GM23248 (cell line): ENCODE measurements around the gene RAB8A. TPM values are rescaled to one million over a fixed set of nuclear protein-coding genes. Genes with fewer than 3 reads are reported as not detected.
A peak's percentile ranks its signal among the peaks of the same experiment; 100 is the strongest.

Experiments used
- DNase-seq: peaks from one replicate; pipeline ENCODE4 v3.0.0-alpha.2; 2015
- H2AFZ ChIP-seq: fragments of 200-600 bp; sonication (generic); 2 replicates; pipeline ENCODE4 v1.6.1; 2016; ENCODE audit warnings: antibody characterized with exemption
- H3F3A ChIP-seq: fragments of 200-600 bp; sonication (generic); 2 replicates; pipeline ENCODE4 v1.6.1; 2016; ENCODE audit warnings: mild to moderate bottlenecking, antibody characterized with exemption, mixed run types; ENCODE audit not compliant: insufficient read depth
- H3K27ac ChIP-seq: fragments of 200-600 bp; sonication (generic); 2 replicates; pipeline ENCODE4 v1.5.1; 2016; ENCODE audit warnings: mild to moderate bottlenecking
- H3K27me3 ChIP-seq: fragments of 200-600 bp; sonication (generic); replicated peaks from 2 replicates; pipeline ENCODE4 v1.6.1; 2016; ENCODE audit warnings: mild to moderate bottlenecking; ENCODE audit not compliant: insufficient read depth
- H3K36me3 ChIP-seq: fragments of 200-600 bp; sonication (generic); 2 replicates; pipeline ENCODE4 v1.6.1; 2016; ENCODE audit warnings: low read depth, mild to moderate bottlenecking
- H3K4me1 ChIP-seq: fragments of 200-600 bp; sonication (generic); 2 replicates; pipeline ENCODE4 v1.6.1; 2016; ENCODE audit warnings: mild to moderate bottlenecking; ENCODE audit not compliant: insufficient read depth
- H3K4me2 ChIP-seq: fragments of 200-600 bp; sonication (generic); one replicate; pipeline ENCODE4 v1.6.1; 2016; ENCODE audit warnings: mild to moderate bottlenecking; ENCODE audit not compliant: unreplicated experiment
- H3K4me3 ChIP-seq: fragments of 200-600 bp; sonication (generic); 2 replicates; pipeline ENCODE4 v1.5.1; 2016; ENCODE audit warnings: mild to moderate bottlenecking
- H3K79me2 ChIP-seq: fragments of 200-600 bp; sonication (generic); 2 replicates; pipeline ENCODE4 v1.6.1; 2016; ENCODE audit warnings: mild to moderate bottlenecking; ENCODE audit not compliant: insufficient read depth
- H3K9ac ChIP-seq: fragments of 200-600 bp; sonication (generic); 2 replicates; pipeline ENCODE4 v1.6.1; 2016; ENCODE audit warnings: mild to moderate bottlenecking
- H3K9me2 ChIP-seq: fragments of 200-600 bp; sonication (generic); 2 replicates; pipeline ENCODE4 v1.6.1; 2016; ENCODE audit warnings: mixed run types, mild to moderate bottlenecking, moderate library complexity; ENCODE audit not compliant: insufficient read depth
- H3K9me3 ChIP-seq: fragments of 200-600 bp; sonication (generic); one replicate; pipeline ENCODE4 v1.6.1; 2017; ENCODE audit warnings: low read depth
- H4K20me1 ChIP-seq: fragments of 200-600 bp; sonication (generic); 2 replicates; pipeline ENCODE4 v1.6.0; 2016; ENCODE audit not compliant: insufficient read depth
- EZH2 ChIP-seq: fragments of 200-600 bp; sonication (generic); IDR thresholded peaks from 2 replicates; pipeline ENCODE4 v1.6.1; 2018; ENCODE audit warnings: antibody characterized with exemption, mild to moderate bottlenecking; ENCODE audit not compliant: insufficient read depth, poor library complexity, severe bottlenecking
- EZH2phosphoT487 ChIP-seq: fragments of 200-600 bp; sonication (generic); IDR thresholded peaks from 2 replicates; pipeline ENCODE4 v1.6.1; 2018; ENCODE audit warnings: antibody characterized with exemption, moderate library complexity, mild to moderate bottlenecking, low read depth; ENCODE audit not compliant: insufficient read depth
- WGBS, 2 experiments: methylation state at CpG; one replicate each; pipeline ENCODE4 v1.1.6; 2015 to 2017; ENCODE audit warnings: low lambda C conversion rate in 2 of 2, low coverage in 1 of 2; ENCODE audit errors: missing lambda C conversion rate in 2 of 2; 5-methylcytosine and 5-hydroxymethylcytosine counted together
- in situ Hi-C: fragments of 300-500 bp; cut with MboI; formaldehyde crosslinking; loops from 2 replicates; pipeline ENCODE4 v1.15.0; 2020
- polyA plus RNA-seq: library from polyadenylated mRNA; unstranded; fragments of >200 nt; fragmentation: Nextera tagmentation; extraction: Ambion mirVana; gene quantifications from 2 replicates; pipeline ENCODE4 v1.2.1, GENCODE V29; 2016
- total RNA-seq: library from RNA; depleted of rRNA; stranded (reverse); fragments of >200 nt; shearing (Covaris generic); gene quantifications from 2 replicates; pipeline ENCODE4 v1.2.3, GENCODE V29; 2014

RAB8A gene
- total and polyA plus RNA-seq, 2 experiments from 2014 or later = 42.6 to 112 TPM

GRCh38 chr19:16127080-16127479, 15.4 kb downstream of the RAB8A start:
- no peak for DNase-seq
- H3K79me2 ChIP-seq = no peaks in the 10 kb centered on the region
- no peaks in the 10 kb centered on the region; the same call in 1 of the 2 replicates for H3K36me3 ChIP-seq
- H3K9me2 ChIP-seq = no peaks in the 10 kb centered on the region
- H3K27ac ChIP-seq = no peak overlapping the region
- in situ Hi-C loops = no loop called here
- no peaks in the 10 kb centered on the region for H3K4me1 ChIP-seq
- H3K9me3 ChIP-seq = no peaks in the 10 kb centered on the region
- no peak for TF ChIP-seq EZH2
- no peak for TF ChIP-seq EZH2phosphoT487
- H3K4me2 ChIP-seq = no peak overlapping the region
- H3K27me3 ChIP-seq = no peaks in the 10 kb centered on the region
- H3K4me3 ChIP-seq = no peak overlapping the region
- H3F3A ChIP-seq = no peaks in the 10 kb centered on the region
- H3K9ac ChIP-seq = no peak overlapping the region
- H2AFZ ChIP-seq = no peak overlapping the region
- 82 to 88% methylated on average over 10 to 11 of the region's 11 CpGs for WGBS, 2 experiments
- no peaks in the 10 kb centered on the region for H4K20me1 ChIP-seq

- whole genome bisulfite sequencing, 2 experiments = 96 to 98% methylated on average over 21 of the region's 21 CpGs
- Histone ChIP-seq H4K20me1 (no peaks in the 10 kb centered on the region), H3K4me2 (no peak overlapping the region), H3K9me2 (no peaks in the 10 kb centered on the region), H2AFZ (no peak overlapping the region), H3K36me3 (no peaks in the 10 kb centered on the region), H3K9me3 (no peaks in the 10 kb centered on the region), H3F3A (no peaks in the 10 kb centered on the region), H3K4me1 (no peaks in the 10 kb centered on the region), H3K79me2 (no peaks in the 10 kb centered on the region), H3K4me3 (no peak overlapping the region), H3K9ac (no peak overlapping the region), H3K27ac (no peak overlapping the region), H3K27me3 (no peaks in the 10 kb centered on the region)
- in situ Hi-C loops = no loop called here
- TF ChIP-seq EZH2phosphoT487 (no peak), EZH2 (no peak)
- no peak for DNase-seq
Observed at GRCh38 chr19:16127776-16128371, 16.2 kb downstream of the RAB8A start.

GRCh38 chr19:16131648-16132047, 20.0 kb downstream of the RAB8A start:
- TF ChIP-seq EZH2phosphoT487 (no peak), EZH2 (no peak)
- Histone ChIP-seq H3K79me2 (no peaks in the 10 kb centered on the region), H3K4me3 (no peak overlapping the region), H3K27me3 (no peaks in the 10 kb centered on the region), H3K36me3 (no peaks in the 10 kb centered on the region; the same call in 1 of the 2 replicates), H3K9me3 (no peaks in the 10 kb centered on the region), H2AFZ (no peak overlapping the region), H3K27ac (no peak overlapping the region), H4K20me1 (no peaks in the 10 kb centered on the region), H3K4me2 (no peak overlapping the region), H3K9ac (no peak overlapping the region), H3K4me1 (no peaks in the 10 kb centered on the region), H3F3A (no peaks in the 10 kb centered on the region), H3K9me2 (no peaks in the 10 kb centered on the region)
- 63 to 67% methylated on average over 3 of the region's 3 CpGs for WGBS, 2 experiments
- in situ Hi-C loops = no loop called here
- DNase-seq = no peak

- no peaks in the 10 kb centered on the region for H3K4me1 ChIP-seq
- no peaks in the 10 kb centered on the region for H3K27me3 ChIP-seq
- no peak overlapping the region for H3K9ac ChIP-seq
- DNase-seq = peak; percentile 28
- no peak overlapping the region for H3K27ac ChIP-seq
- H3F3A ChIP-seq = no peaks in the 10 kb centered on the region
- H3K4me2 ChIP-seq = no peak overlapping the region
- TF ChIP-seq EZH2phosphoT487 (no peak), EZH2 (no peak)
- no peaks in the 10 kb centered on the region; the same call in 1 of the 2 replicates for H3K36me3 ChIP-seq
- H3K9me2 ChIP-seq = no peaks in the 10 kb centered on the region
- no peak overlapping the region for H3K4me3 ChIP-seq
- H3K9me3 ChIP-seq = no peaks in the 10 kb centered on the region
- H4K20me1 ChIP-seq = no peaks in the 10 kb centered on the region
- 74 to 83% methylated on average over 4 of the region's 4 CpGs for WGBS, 2 experiments
- in situ Hi-C loops = no loop called here
- H3K79me2 ChIP-seq = no peaks in the 10 kb centered on the region
- no peak overlapping the region for H2AFZ ChIP-seq
Observed at GRCh38 chr19:16133818-16134217, 22.1 kb downstream of the RAB8A start.
